Transverse colon (tissue), 3 donors: Measurements from ENCODE around the gene C1QB.

Experiments
- CTCF ChIP-seq, 5 experiments: fragments of 200-600 bp in 3 of 5; fragments of 450-650 bp in 2 of 5; sonication (generic) in 3 of 5; IDR thresholded peaks; 1 replicate in 2 of 5; 2 replicates in 3 of 5; pipeline ENCODE4 v1.5.1; 2016 to 2017; ENCODE audit warnings: antibody characterized with exemption in 5 of 5, inconsistent platforms in 3 of 5, mild to moderate bottlenecking in 2 of 5, moderate library complexity in 1 of 5
- POLR2A ChIP-seq: fragments of 450-650 bp; IDR thresholded peaks from one replicate; pipeline ENCODE4 v1.6.1; 2016; ENCODE audit warnings: antibody characterized with exemption, mild to moderate bottlenecking, moderate library complexity

DNA sequence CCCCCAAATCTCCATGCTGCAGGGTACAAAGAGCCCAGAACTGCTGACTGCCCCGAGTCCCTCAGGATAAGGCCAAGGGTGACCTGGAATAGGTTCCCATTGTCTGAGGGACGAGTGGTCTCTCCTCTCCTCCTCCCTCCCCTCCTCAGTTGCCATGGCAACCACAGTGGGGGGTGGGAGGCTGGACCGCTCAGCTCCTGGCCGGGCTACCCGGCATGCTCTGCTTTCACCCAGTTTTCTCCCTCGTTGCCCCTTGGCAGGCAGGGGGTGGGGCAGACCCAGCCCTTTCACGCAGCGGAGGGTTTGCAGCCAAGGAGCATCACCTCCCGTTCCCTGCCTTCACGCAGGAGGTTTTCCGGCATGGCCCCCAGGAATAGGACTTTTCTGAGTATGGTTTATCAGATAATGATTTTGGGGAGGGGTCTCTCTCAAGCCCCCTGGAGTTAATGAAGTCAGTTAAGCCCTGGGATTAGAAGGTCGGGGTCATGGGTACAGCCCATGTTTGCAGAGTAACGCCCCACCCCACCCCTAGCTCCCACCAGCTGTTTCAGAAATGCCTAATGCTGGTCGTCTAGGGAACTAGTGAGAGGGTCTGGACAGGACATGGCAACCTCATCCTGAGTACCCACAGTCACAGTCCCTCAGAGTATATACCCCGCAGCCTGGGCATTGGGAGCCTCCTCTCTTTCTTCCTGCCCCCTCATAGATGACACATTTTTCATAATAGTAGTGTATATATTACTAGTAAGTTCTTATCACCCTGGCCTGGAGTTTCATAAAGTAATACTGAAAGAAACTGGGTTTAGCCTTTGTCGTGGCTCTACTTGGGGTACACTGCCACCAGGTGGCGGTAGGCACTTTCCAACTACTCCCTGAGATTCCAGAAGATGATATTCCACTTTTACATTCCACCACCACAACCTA lies 20.7 kb downstream of the C1QB start:
- TF ChIP-seq CTCF (IDR thresholded peaks at IDR 0.05) (peak; percentile 42 to 80 (median 72)), POLR2A (no peak)
